ENCODE measurements around the gene RPL28. TPM values are rescaled to one million over a fixed set of nuclear protein-coding genes. Genes with fewer than 3 reads are reported as not detected.
"Not testable (repeated sequence)": the region's sequence is repeated elsewhere in the genome, so short reads cannot be mapped to it uniquely, and the experiment has no call there.

The RPL28 gene
- total and polyA plus RNA-seq, 5 donors, result 656 to 1,015 (median 773) TPM

GRCh38 chr19:55410168-55410567 is 24.4 kb downstream of the RPL28 start:
- WGBS, result 80% methylated on average over 2 of the region's 2 CpGs
- ATAC-seq, result no peak
- intact Hi-C loops (cut with DNase I), result loop anchor here in 1 of 4 donors (10.0 kb wide), 1 partner anchor 265 kb away; the partner anchor contains the start of gene TNNT1

GRCh38 chr19:55418185-55418584 is 32.5 kb downstream of the RPL28 start:
- ATAC-seq (peak; percentile 84 to 86), DNase-seq (peak in 2 of 3 donors; percentile 38 to 58)
- H3K27me3 ChIP-seq (ENCODE audit: control insufficient read depth, insufficient read depth), result no peaks in the 10 kb centered on the region
- intact Hi-C loops (cut with DNase I), result loop anchor here (2.0 to 10.0 kb wide), 4 partner anchors 273 to 281 kb away; partner anchors contain the start of gene TNNT1 (in 1 of the 4)
- no peak overlapping the region for H3K27ac ChIP-seq (ENCODE audit: low read length)
- no peaks in the 10 kb centered on the region for H3K4me1 ChIP-seq (ENCODE audit: control insufficient read depth, insufficient read depth, low read length)
- no peaks in the 10 kb centered on the region for H3K9me3 ChIP-seq (ENCODE audit: control insufficient read depth, low read length)
- 16% methylated on average over 7 of the region's 7 CpGs for WGBS
- H3K4me3 ChIP-seq (ENCODE audit: low read length), result no peak overlapping the region

More at GRCh38 chr19:55410168-55410567, 24.4 kb downstream of the RPL28 start:
- Histone ChIP-seq H3K4me1 (ENCODE audit: control insufficient read depth, insufficient read depth, low read length) (peaks cover 12% of the 10 kb centered on the region), H3K27me3 (ENCODE audit: control insufficient read depth, insufficient read depth) (no peaks in the 10 kb centered on the region), H3K27ac (ENCODE audit: low read length) (no peak overlapping the region), H3K9me3 (ENCODE audit: control insufficient read depth, low read length) (no peaks in the 10 kb centered on the region), H3K4me3 (ENCODE audit: low read length) (no peak overlapping the region)
- DNase-seq, result no peak

- no peak for ATAC-seq
Observed at GRCh38 chr19:55419103-55419502, 33.4 kb downstream of the RPL28 start.

GRCh38 chr19:55419624-55420236 is 34.0 kb downstream of the RPL28 start:
- intact Hi-C loops (cut with DNase I), result loop anchor here (2.0 to 10.0 kb wide), 4 partner anchors 275 to 282 kb away; partner anchors contain the start of gene TNNT1 (in 1 of the 4)
- Histone ChIP-seq H3K4me3 (ENCODE audit: low read length) (no peak overlapping the region), H3K27ac (ENCODE audit: low read length) (no peak overlapping the region), H3K9me3 (ENCODE audit: control insufficient read depth, low read length) (no peaks in the 10 kb centered on the region), H3K27me3 (ENCODE audit: control insufficient read depth, insufficient read depth) (no peaks in the 10 kb centered on the region), H3K4me1 (ENCODE audit: control insufficient read depth, insufficient read depth, low read length) (no peaks in the 10 kb centered on the region)
- DNase-seq, result no peak
- ATAC-seq, result no peak
- 78% methylated on average over 5 of the region's 5 CpGs for WGBS

More at GRCh38 chr19:55419103-55419502, 33.4 kb downstream of the RPL28 start:
- WGBS, result 63% methylated on average over 5 of the region's 5 CpGs
- H3K9me3 ChIP-seq (ENCODE audit: control insufficient read depth, low read length), result no peaks in the 10 kb centered on the region
- H3K4me1 ChIP-seq (ENCODE audit: control insufficient read depth, insufficient read depth, low read length), result no peaks in the 10 kb centered on the region
- H3K27me3 ChIP-seq (ENCODE audit: control insufficient read depth, insufficient read depth), result no peaks in the 10 kb centered on the region
- H3K27ac ChIP-seq (ENCODE audit: low read length), result no peak overlapping the region
- no peak for DNase-seq
- intact Hi-C loops (cut with DNase I), result loop anchor here (2.0 to 10.0 kb wide), 4 partner anchors 274 to 282 kb away; partner anchors contain the start of gene TNNT1 (in 1 of the 4)
- no peak overlapping the region for H3K4me3 ChIP-seq (ENCODE audit: low read length)

- H3K9me3 ChIP-seq (ENCODE audit: control insufficient read depth, low read length); intact Hi-C loops (cut with DNase I); H3K27me3 ChIP-seq (ENCODE audit: control insufficient read depth, insufficient read depth); H3K4me3 ChIP-seq (ENCODE audit: low read length); H3K27ac ChIP-seq (ENCODE audit: low read length); H3K4me1 ChIP-seq (ENCODE audit: control insufficient read depth, insufficient read depth, low read length); DNase-seq; ATAC-seq: not testable (repeated sequence)
- 59% methylated on average over 4 of the region's 4 CpGs for WGBS
Observed at GRCh38 chr19:55421281-55421680, 35.5 kb downstream of the RPL28 start.

GRCh38 chr19:55423225-55424005 is 37.7 kb downstream of the RPL28 start:
- 57% methylated on average over 13 of the region's 13 CpGs for WGBS
- Histone ChIP-seq H3K9me3 (ENCODE audit: control insufficient read depth, low read length) (no peaks in the 10 kb centered on the region), H3K4me3 (ENCODE audit: low read length) (no peak overlapping the region), H3K4me1 (ENCODE audit: control insufficient read depth, insufficient read depth, low read length) (no peaks in the 10 kb centered on the region), H3K27ac (ENCODE audit: low read length) (no peak overlapping the region), H3K27me3 (ENCODE audit: control insufficient read depth, insufficient read depth) (no peaks in the 10 kb centered on the region)
- ATAC-seq (no peak), DNase-seq (no peak)
- intact Hi-C loops (cut with DNase I), result no loop called here

GRCh38 chr19:55424518-55424917 is 38.8 kb downstream of the RPL28 start:
- Histone ChIP-seq H3K4me3 (ENCODE audit: low read length) (no peak overlapping the region), H3K27me3 (ENCODE audit: control insufficient read depth, insufficient read depth) (no peaks in the 10 kb centered on the region), H3K9me3 (ENCODE audit: control insufficient read depth, low read length) (no peaks in the 10 kb centered on the region), H3K4me1 (ENCODE audit: control insufficient read depth, insufficient read depth, low read length) (no peaks in the 10 kb centered on the region), H3K27ac (ENCODE audit: low read length) (no peak overlapping the region)
- intact Hi-C loops (cut with DNase I), result no loop called here
- ATAC-seq, result no peak
- 73% methylated on average over 3 of the region's 3 CpGs for WGBS
- no peak for DNase-seq

- intact Hi-C loops (cut with DNase I), result no loop called here
- Histone ChIP-seq H3K4me1 (ENCODE audit: control insufficient read depth, insufficient read depth, low read length) (no peaks in the 10 kb centered on the region), H3K4me3 (ENCODE audit: low read length) (no peak overlapping the region), H3K27ac (ENCODE audit: low read length) (no peak overlapping the region), H3K9me3 (ENCODE audit: control insufficient read depth, low read length) (no peaks in the 10 kb centered on the region), H3K27me3 (ENCODE audit: control insufficient read depth, insufficient read depth) (no peaks in the 10 kb centered on the region)
- ATAC-seq (no peak), DNase-seq (no peak)
- 68% methylated on average over 2 of the region's 2 CpGs for WGBS
Observed at GRCh38 chr19:55426042-55426441, 40.3 kb downstream of the RPL28 start.

- Histone ChIP-seq H3K27ac (ENCODE audit: low read length) (no peak overlapping the region), H3K9me3 (ENCODE audit: control insufficient read depth, low read length) (no peaks in the 10 kb centered on the region), H3K4me3 (ENCODE audit: low read length) (no peak overlapping the region), H3K27me3 (ENCODE audit: control insufficient read depth, insufficient read depth) (no peaks in the 10 kb centered on the region), H3K4me1 (ENCODE audit: control insufficient read depth, insufficient read depth, low read length) (no peaks in the 10 kb centered on the region)
- ATAC-seq, result no peak
- intact Hi-C loops (cut with DNase I), result no loop called here
- WGBS, result 94% methylated on average over 1 of the region's 1 CpG
- no peak for DNase-seq
Observed at GRCh38 chr19:55431183-55431582, 45.5 kb downstream of the RPL28 start.

- intact Hi-C loops (cut with DNase I), result no loop called here
- DNase-seq (no peak), ATAC-seq (no peak)
- H3K9me3 ChIP-seq (ENCODE audit: control insufficient read depth, low read length), result no peaks in the 10 kb centered on the region
- WGBS, result 84% methylated on average over 14 of the region's 14 CpGs
- H3K4me3 ChIP-seq (ENCODE audit: low read length), result no peak overlapping the region
- no peak overlapping the region for H3K27ac ChIP-seq (ENCODE audit: low read length)
- H3K27me3 ChIP-seq (ENCODE audit: control insufficient read depth, insufficient read depth), result no peaks in the 10 kb centered on the region
- no peaks in the 10 kb centered on the region for H3K4me1 ChIP-seq (ENCODE audit: control insufficient read depth, insufficient read depth, low read length)
Observed at GRCh38 chr19:55432241-55432959, 46.7 kb downstream of the RPL28 start.

- Histone ChIP-seq H3K4me1 (ENCODE audit: control insufficient read depth, insufficient read depth, low read length) (no peaks in the 10 kb centered on the region), H3K4me3 (ENCODE audit: low read length) (no peak overlapping the region), H3K9me3 (ENCODE audit: control insufficient read depth, low read length) (no peaks in the 10 kb centered on the region), H3K27me3 (ENCODE audit: control insufficient read depth, insufficient read depth) (no peaks in the 10 kb centered on the region), H3K27ac (ENCODE audit: low read length) (no peak overlapping the region)
- no peak for ATAC-seq
- intact Hi-C loops (cut with DNase I), result no loop called here
- DNase-seq, result no peak
- WGBS, result 12% methylated on average over 48 of the region's 48 CpGs
Observed at GRCh38 chr19:55433292-55433691, 47.6 kb downstream of the RPL28 start.
